BJ (cell line): ENCODE measurements around the gene KDM5B. TPM values are rescaled to one million over a fixed set of nuclear protein-coding genes. Genes with fewer than 3 reads are reported as not detected.
"Not testable (repeated sequence)": the region's sequence is repeated elsewhere in the genome, so short reads cannot be mapped to it uniquely, and the experiment has no call there.

ENCODE experiments used
- CTCF ChIA-PET: fragments of 350-600 bp; formaldehyde crosslinking; extraction: SDS; loops from one replicate; lab custom pipeline; 2021; ENCODE audit warnings: antibody characterized with exemption, inconsistent platforms; lab: Yijun Ruan, JAX
- POLR2A ChIA-PET: fragments of 300-600 bp; sonication (Branson Sonifier 250); formaldehyde crosslinking; extraction: SDS; loops from one replicate; lab custom pipeline; 2021; ENCODE audit warnings: antibody characterized with exemption; lab: Charles Lee
- DNase-seq: peaks from one replicate; pipeline ENCODE4 v3.0.0-alpha.2; 2011; ENCODE audit warnings: low read depth
- H3K27me3 ChIP-seq: 2 replicates; pipeline ENCODE4 v1.6.0; 2011; ENCODE audit warnings: low read length; ENCODE audit not compliant: control insufficient read depth, insufficient read depth
- H3K36me3 ChIP-seq: 2 replicates; pipeline ENCODE4 v1.5.1; 2011; ENCODE audit warnings: low read length; ENCODE audit not compliant: control insufficient read depth, insufficient read depth
- H3K4me3 ChIP-seq: 2 replicates; pipeline ENCODE4 v1.5.1; 2011; ENCODE audit warnings: low read depth, mild to moderate bottlenecking, control low read depth, low read length
- polyA plus RNA-seq: library from polyadenylated mRNA; depleted of rRNA; stranded (reverse); fragments of >200 nt; gene quantifications from 2 replicates; pipeline ENCODE4 v1.2.3, GENCODE V29; 2011
- TF ChIP-seq, protein P1 (sequence below): IDR thresholded peaks from 2 replicates; pipeline ENCODE4 v1.5.1; 2011; ENCODE audit warnings: low read depth, mild to moderate bottlenecking, control low read depth, inconsistent platforms, low read length, moderate library complexity; ENCODE audit not compliant: insufficient read depth

Gene KDM5B
- polyA plus RNA-seq, 1 experiment = 39.6 TPM

DNA sequence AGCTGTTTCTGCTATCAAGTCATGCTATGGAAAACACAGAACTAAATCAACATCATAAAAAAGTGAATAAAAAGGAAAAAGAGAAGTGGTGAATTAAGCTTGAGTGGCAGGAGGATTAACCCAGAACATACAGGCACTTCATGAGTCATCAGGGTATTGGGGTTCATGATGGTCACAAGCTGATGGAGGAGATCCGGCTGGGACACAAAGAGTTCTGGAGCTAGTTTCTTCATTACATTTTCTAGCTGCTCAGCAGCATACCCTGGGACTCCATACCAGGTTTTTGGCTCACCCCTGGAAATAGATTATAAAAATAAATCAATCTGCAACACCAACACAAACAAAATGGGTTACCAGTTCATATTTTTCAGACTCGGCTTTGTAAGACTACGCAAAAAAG is 55.4 kb downstream of the KDM5B start:
- TF ChIP-seq, protein P1, sequence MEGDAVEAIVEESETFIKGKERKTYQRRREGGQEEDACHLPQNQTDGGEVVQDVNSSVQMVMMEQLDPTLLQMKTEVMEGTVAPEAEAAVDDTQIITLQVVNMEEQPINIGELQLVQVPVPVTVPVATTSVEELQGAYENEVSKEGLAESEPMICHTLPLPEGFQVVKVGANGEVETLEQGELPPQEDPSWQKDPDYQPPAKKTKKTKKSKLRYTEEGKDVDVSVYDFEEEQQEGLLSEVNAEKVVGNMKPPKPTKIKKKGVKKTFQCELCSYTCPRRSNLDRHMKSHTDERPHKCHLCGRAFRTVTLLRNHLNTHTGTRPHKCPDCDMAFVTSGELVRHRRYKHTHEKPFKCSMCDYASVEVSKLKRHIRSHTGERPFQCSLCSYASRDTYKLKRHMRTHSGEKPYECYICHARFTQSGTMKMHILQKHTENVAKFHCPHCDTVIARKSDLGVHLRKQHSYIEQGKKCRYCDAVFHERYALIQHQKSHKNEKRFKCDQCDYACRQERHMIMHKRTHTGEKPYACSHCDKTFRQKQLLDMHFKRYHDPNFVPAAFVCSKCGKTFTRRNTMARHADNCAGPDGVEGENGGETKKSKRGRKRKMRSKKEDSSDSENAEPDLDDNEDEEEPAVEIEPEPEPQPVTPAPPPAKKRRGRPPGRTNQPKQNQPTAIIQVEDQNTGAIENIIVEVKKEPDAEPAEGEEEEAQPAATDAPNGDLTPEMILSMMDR = no peak
- CTCF ChIA-PET = interaction anchor here (0.8 kb wide), 1 partner anchor 19 kb away, joined by 8 read pairs; no protein-coding TSS in a partner anchor

GRCh38 chr1:202750761-202751160 is 57.5 kb downstream of the KDM5B start:
- Histone ChIP-seq H3K4me3 (no peak overlapping the region), H3K36me3 (peaks cover 19% of the 10 kb centered on the region), H3K27me3 (no peaks in the 10 kb centered on the region)
- TF ChIP-seq, protein P1 = no peak
- POLR2A ChIA-PET = no interaction called here
- no peak for DNase-seq
- CTCF ChIA-PET = interaction anchor here (0.7 to 1.8 kb wide), 4 partner anchors 10 to 62 kb away, joined by 3 to 7 read pairs (median 4); partner anchors contain the start of gene PCAT6

More for the DNA sequence above, 55.4 kb downstream of the KDM5B start:
- Histone ChIP-seq H3K27me3 (no peaks in the 10 kb centered on the region), H3K36me3 (peaks cover 23% of the 10 kb centered on the region), H3K4me3 (no peak overlapping the region)
- POLR2A ChIA-PET = no interaction called here
- DNase-seq = no peak

GRCh38 chr1:202750024-202750423 is 58.2 kb downstream of the KDM5B start:
- Histone ChIP-seq H3K27me3 (no peaks in the 10 kb centered on the region), H3K36me3 (peaks cover 18% of the 10 kb centered on the region), H3K4me3 (no peak overlapping the region)
- TF ChIP-seq, protein P1 = no peak
- ChIA-PET CTCF (interaction anchor here (0.6 to 1.8 kb wide), 4 partner anchors 17 to 63 kb away, joined by 3 to 7 read pairs (median 3); no protein-coding TSS in a partner anchor), POLR2A (no interaction called here)
- DNase-seq = no peak

- H3K4me3 ChIP-seq = no peak overlapping the region
- POLR2A ChIA-PET = interaction anchor here (0.6 kb wide), 1 partner anchor 11 kb away, joined by 3 read pairs; no protein-coding TSS in a partner anchor
- H3K27me3 ChIP-seq = no peaks in the 10 kb centered on the region
- no peak for DNase-seq
- CTCF ChIA-PET = interaction anchor here (0.6 to 1.0 kb wide), 2 partner anchors 26 to 63 kb away, joined by 3 to 4 read pairs; no protein-coding TSS in a partner anchor
- TF ChIP-seq, protein P1 = no peak
- H3K36me3 ChIP-seq = peaks cover 20% of the 10 kb centered on the region
These were observed 62.8 kb downstream of the KDM5B start for GRCh38 chr1:202745323-202745888.

DNA sequence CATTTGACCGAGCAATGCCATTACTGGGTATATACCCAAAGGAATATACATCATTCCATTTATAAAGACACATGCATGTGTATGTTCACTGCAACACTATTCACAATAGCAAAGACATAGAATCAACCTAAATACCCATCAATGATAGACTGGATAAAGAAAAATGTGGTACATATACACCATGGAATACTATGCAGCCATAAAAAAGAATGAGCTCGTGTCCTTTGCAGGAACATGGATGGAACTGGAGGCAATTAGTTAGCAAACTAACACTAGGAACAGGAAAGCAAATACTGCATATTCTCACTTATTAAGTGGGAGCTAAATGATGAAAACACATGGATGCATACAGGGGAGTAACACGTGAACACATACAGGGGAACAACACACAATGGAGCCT is 63.5 kb downstream of the KDM5B start:
- POLR2A ChIA-PET, H3K27me3 ChIP-seq, DNase-seq, H3K4me3 ChIP-seq: not testable (repeated sequence)
- H3K36me3 ChIP-seq = peaks cover 18% of the 10 kb centered on the region
- CTCF ChIA-PET = interaction anchor here (0.6 to 1.4 kb wide), 2 partner anchors 62 to 255 kb away, joined by 3 read pairs; no protein-coding TSS in a partner anchor

DNA sequence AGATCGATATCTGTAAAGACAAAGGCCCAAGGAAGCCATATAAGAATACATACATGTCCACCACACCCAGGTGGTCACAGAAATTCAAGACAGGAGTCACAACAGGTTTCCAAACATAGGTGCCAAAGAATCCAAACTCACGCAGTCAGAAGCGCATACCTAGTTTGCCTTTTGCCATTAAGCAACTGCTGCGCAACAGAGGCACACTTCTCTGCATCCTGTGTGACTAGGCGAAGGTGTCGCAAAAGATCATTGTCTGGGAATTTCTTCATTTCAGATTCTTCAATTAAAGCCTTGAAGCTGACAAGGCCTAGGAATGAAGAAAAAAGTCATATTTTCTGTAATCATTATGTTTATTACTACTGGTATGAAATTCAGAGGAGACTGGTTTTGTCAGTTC is 65.7 kb downstream of the KDM5B start:
- ChIA-PET POLR2A (no interaction called here), CTCF (no interaction called here)
- no peak overlapping the region for H3K4me3 ChIP-seq
- no peak for DNase-seq
- H3K36me3 ChIP-seq = peaks cover 19% of the 10 kb centered on the region
- TF ChIP-seq, protein P1 = no peak
- H3K27me3 ChIP-seq = no peaks in the 10 kb centered on the region
